Measurements from ENCODE around the gene MED16.
"Not testable (repeated sequence)": the region's sequence is repeated elsewhere in the genome, so short reads cannot be mapped to it uniquely, and the experiment has no call there.

The MED16 gene

GRCh38 chr19:821825-822503 is 71.0 kb downstream of the MED16 start, which contains the start of gene PLPPR3:
Gene PLPPR3 (minus strand): TSS chr19:821955. CDS start chr19:821559, 396 bp downstream.
- DNase-seq (ENCODE audit: extremely low read depth, low read depth): no peak
- TF ChIP-seq CTCF (IDR thresholded peaks at IDR 0.05; ENCODE audit: low read depth, low read length, missing control alignments): no peak
- peak within 1 kb of the TSS; percentile 9; the same call in 1 of the 2 replicates for H3K4me3 ChIP-seq (replicated peaks; ENCODE audit: low read depth, low read length)

DNA sequence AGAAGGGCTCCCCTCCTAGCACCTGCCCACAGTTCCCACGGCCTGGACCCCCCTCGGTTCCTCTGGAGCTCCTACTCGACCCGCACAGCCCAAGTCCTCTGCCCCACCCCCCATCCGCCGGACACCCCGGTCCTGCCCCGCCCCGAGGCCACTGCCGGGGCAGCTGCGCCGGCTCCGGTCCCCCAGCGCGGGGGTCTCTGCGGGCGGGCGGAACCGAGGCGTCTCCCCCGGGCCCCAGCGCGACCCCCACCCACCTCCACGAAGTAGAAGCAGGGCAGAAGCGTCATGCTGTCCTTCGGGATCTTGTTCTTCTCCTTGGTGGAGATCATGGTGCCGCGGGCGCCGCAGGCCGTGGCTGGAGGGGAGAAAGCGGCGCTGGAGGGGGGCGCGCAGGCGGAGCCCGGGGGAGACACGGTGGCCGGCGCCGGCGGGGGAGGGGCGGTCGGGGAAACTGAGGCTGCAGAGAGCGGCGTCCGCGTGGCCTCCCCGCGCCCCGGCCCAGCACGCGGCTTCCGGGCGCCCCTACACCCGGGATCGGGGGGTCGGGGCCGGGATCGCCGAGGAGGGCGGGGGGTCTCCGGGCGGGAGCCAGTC is 71.7 kb downstream of the MED16 start:
- no peak for DNase-seq (ENCODE audit: extremely low read depth, low read depth)

DNA sequence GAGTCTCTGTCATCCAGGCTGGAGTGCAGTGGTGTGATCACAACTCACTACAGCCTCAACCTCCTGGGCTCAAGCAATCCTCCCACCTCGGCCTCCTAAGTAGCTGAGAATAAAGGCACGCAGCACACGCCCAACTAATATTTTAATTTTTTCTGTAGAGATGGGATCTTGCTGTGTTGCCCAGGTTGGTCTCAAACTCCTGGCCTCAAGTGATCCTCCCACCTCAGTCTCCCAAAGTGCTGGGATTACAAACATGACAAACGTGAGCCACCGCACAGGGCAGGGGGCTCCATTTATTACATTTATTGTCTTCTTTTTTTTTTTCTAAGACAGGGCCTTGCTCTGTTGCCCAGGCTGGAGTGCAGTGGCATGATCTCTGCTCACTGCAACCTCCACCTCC is 72.8 kb downstream of the MED16 start:
- H3K4me3 ChIP-seq (replicated peaks; ENCODE audit: low read depth, low read length); DNase-seq (ENCODE audit: extremely low read depth, low read depth): not testable (repeated sequence)

More for the DNA sequence above, 71.7 kb downstream of the MED16 start:
- peak overlapping the region; percentile 9; the same call in 1 of the 2 replicates for H3K4me3 ChIP-seq (replicated peaks; ENCODE audit: low read depth, low read length)
- no peak for TF ChIP-seq CTCF (IDR thresholded peaks at IDR 0.05; ENCODE audit: low read depth, low read length, missing control alignments)
